HepG2 (cell line): ENCODE results near the gene SEMA3B. TPM values are rescaled to one million over a fixed set of nuclear protein-coding genes. Genes with fewer than 3 reads are reported as not detected.
A peak's percentile ranks its signal among the peaks of the same experiment; 100 is the strongest.
"Not testable (repeated sequence)": the region's sequence is repeated elsewhere in the genome, so short reads cannot be mapped to it uniquely, and the experiment has no call there.

ENCODE experiments used
- ATAC-seq: fragments of 200-7000 bp; cut with Tn5 transposase; 3 replicates; pipeline ENCODE4 v1.9.1; 2020; ENCODE audit warnings: mild to moderate bottlenecking, moderate library complexity
- BruUV-seq: library from RNA; stranded (reverse); fragments of 400-500 nt; replicated peaks from 2 replicates; lab custom pipeline; 2021; lab: Mats Ljungman, UMichigan
- CTCF ChIA-PET: fragments of 300-600 bp; formaldehyde crosslinking; extraction: SDS; loops from one replicate; lab custom pipeline; 2021; ENCODE audit warnings: low total read pairs, inconsistent platforms, low intra/inter-chr PET ratio; lab: Yijun Ruan, JAX
- POLR2A ChIA-PET: fragments of 350-600 bp; sonication (Branson Sonifier 250); formaldehyde crosslinking; loops from one replicate; lab custom pipeline; 2020; ENCODE audit warnings: antibody characterized with exemption, inconsistent platforms; lab: Yijun Ruan, JAX
- DNase-seq: peaks from one replicate; pipeline ENCODE4 v3.0.0-alpha.2; 2015; ENCODE audit warnings: low spot score
- FAIRE-seq: peaks from 3 replicates; lab custom pipeline; 2011; peaks lifted over from hg19 to GRCh38; lab: Jason Lieb, UNC
- H2AFZ ChIP-seq: one replicate; pipeline ENCODE4 v1.6.1; 2011; ENCODE audit warnings: low read length, inconsistent platforms
- H3K27ac ChIP-seq: fragments of 300-600 bp; 3 replicates; pipeline ENCODE4 v1.8.0; 2011; ENCODE audit warnings: mixed run types, mild to moderate bottlenecking, mixed read lengths, low read length, inconsistent platforms; ENCODE audit not compliant: insufficient read depth; ENCODE audit errors: extremely low read length
- H3K27me3 ChIP-seq, 2 experiments: fragments of 200-600 bp in 1 of 2; 2 replicates in 1 of 2; 3 replicates in 1 of 2; pipeline versions ENCODE4 v1.6.0 to v1.8.0; 2011; ENCODE audit warnings: low read length in 2 of 2, mild to moderate bottlenecking in 2 of 2, moderate library complexity in 2 of 2, inconsistent platforms in 1 of 2; ENCODE audit not compliant: insufficient read depth in 2 of 2, control insufficient read depth in 1 of 2
- H3K36me3 ChIP-seq, 2 experiments: fragments of 200-600 bp in 1 of 2; replicated peaks in 1 of 2; 2 replicates in 1 of 2; 3 replicates in 1 of 2; pipeline versions ENCODE4 v1.5.1 to v1.8.0; 2011; ENCODE audit warnings: low read length in 2 of 2, inconsistent platforms in 1 of 2; ENCODE audit not compliant: insufficient read depth in 2 of 2, control insufficient read depth in 1 of 2
- H3K4me1 ChIP-seq: 2 replicates; pipeline ENCODE4 v1.5.1; 2012; ENCODE audit warnings: low read length, inconsistent platforms; ENCODE audit not compliant: insufficient read depth
- H3K4me2 ChIP-seq: 2 replicates; pipeline ENCODE4 v1.6.0; 2011; ENCODE audit warnings: low read depth, low read length, inconsistent platforms
- H3K4me3 ChIP-seq, 3 experiments: fragments of 200-600 bp in 1 of 3; sonication (generic), shearing (Covaris generic) in 1 of 3; replicated peaks in 1 of 3; 2 replicates each; pipeline ENCODE4 v1.5.1; 2011 to 2016; ENCODE audit warnings: low read length in 3 of 3, inconsistent platforms in 2 of 3, low read depth in 2 of 3, mild to moderate bottlenecking in 2 of 3, control low read depth in 1 of 3, mixed read lengths in 1 of 3; ENCODE audit not compliant: insufficient read depth in 1 of 3
- H3K79me2 ChIP-seq: one replicate; pipeline ENCODE4 v1.6.1; 2011; ENCODE audit warnings: low read length, inconsistent platforms; ENCODE audit not compliant: insufficient read depth
- H3K9ac ChIP-seq: 2 replicates; pipeline ENCODE4 v1.6.0; 2011; ENCODE audit warnings: mild to moderate bottlenecking, low read depth, low read length, inconsistent platforms; ENCODE audit not compliant: insufficient read depth
- H3K9me3 ChIP-seq: 2 replicates; pipeline ENCODE4 v1.5.1; 2012; ENCODE audit warnings: mild to moderate bottlenecking, low read length
- H4K20me1 ChIP-seq: 2 replicates; pipeline ENCODE4 v1.6.0; 2011; ENCODE audit warnings: inconsistent platforms, mild to moderate bottlenecking, low read length, moderate library complexity; ENCODE audit not compliant: insufficient read depth
- ZNF713 ChIP-seq: sonication (generic); formaldehyde crosslinking; IDR thresholded peaks from 2 replicates; pipeline ENCODE4 v1.4.0; 2020; ENCODE audit warnings: mild to moderate bottlenecking, missing genetic modification reagents
- WGBS: methylation state at CpG from one replicate; pipeline ENCODE4 v1.1.6; 2017; ENCODE audit warnings: low lambda C conversion rate; 5-methylcytosine and 5-hydroxymethylcytosine counted together
- in situ Hi-C: cut with HindIII; loops from 2 replicates; pipeline ENCODE4 v1.10.0; 2017; ENCODE audit warnings: low pct_unique_long_range_greater_than_20kb; ENCODE audit not compliant: extremely low pct_ligation_motif_present
- intact Hi-C: fragments of 100-400 bp; cut with micrococcal nuclease; formaldehyde crosslinking; loops from one replicate; pipeline ENCODE4 v1.10.0; 2022; ENCODE audit not compliant: unreplicated experiment
- polyA plus RNA-seq, 8 experiments: library from polyadenylated mRNA; depleted of rRNA in 3 of 8; stranded (reverse) in 7 of 8; unstranded in 1 of 8; fragments of >200 nt; fragmentation: Illumina TruSeq in 4 of 8; extraction: Trizol in 4 of 8; gene quantifications; 2 replicates each; pipeline versions ENCODE4 v1.2.1 to v1.2.3, GENCODE V29; 2011 to 2016; ENCODE audit warnings: low read depth in 4 of 8, missing spikeins in 1 of 8, mixed read lengths in 1 of 8; ENCODE audit not compliant: insufficient read depth in 1 of 8
- total RNA-seq, 5 experiments: library from RNA; depleted of rRNA; stranded (reverse); fragments of >200 nt; fragmentation: Illumina TruSeq; extraction: Trizol; gene quantifications; 2 replicates each; pipeline ENCODE4 v1.2.3, GENCODE V29; 2016; ENCODE audit warnings: low read depth in 1 of 5
- TF ChIP-seq, protein P1 (sequence below): sonication (generic); formaldehyde crosslinking; IDR thresholded peaks from 2 replicates; pipeline ENCODE4 v1.5.0; 2020; ENCODE audit warnings: missing genetic modification reagents
- TF ChIP-seq, protein P2 (sequence below): sonication (generic); formaldehyde crosslinking; conservative IDR thresholded peaks from 2 replicates; pipeline ENCODE4 v1.8.1; 2023; ENCODE audit warnings: missing genetic modification reagents
- TF ChIP-seq, protein P3 (sequence below), 2 experiments: sonication (generic) in 1 of 2; formaldehyde crosslinking in 1 of 2; IDR thresholded peaks; 2 replicates each; pipeline versions ENCODE4 v1.4.0 to v1.6.1; 2018 to 2020; ENCODE audit warnings: missing genetic modification reagents in 2 of 2, borderline replicate concordance in 1 of 2, low read depth in 1 of 2, mild to moderate bottlenecking in 1 of 2, missing biosample characterization in 1 of 2

SEMA3B gene
- total and polyA plus RNA-seq, 2 of the 13 experiments (the other 11 are each of a cell fraction or from before 2014, with no cell fraction given), result 93.2 to 158 TPM

DNA sequence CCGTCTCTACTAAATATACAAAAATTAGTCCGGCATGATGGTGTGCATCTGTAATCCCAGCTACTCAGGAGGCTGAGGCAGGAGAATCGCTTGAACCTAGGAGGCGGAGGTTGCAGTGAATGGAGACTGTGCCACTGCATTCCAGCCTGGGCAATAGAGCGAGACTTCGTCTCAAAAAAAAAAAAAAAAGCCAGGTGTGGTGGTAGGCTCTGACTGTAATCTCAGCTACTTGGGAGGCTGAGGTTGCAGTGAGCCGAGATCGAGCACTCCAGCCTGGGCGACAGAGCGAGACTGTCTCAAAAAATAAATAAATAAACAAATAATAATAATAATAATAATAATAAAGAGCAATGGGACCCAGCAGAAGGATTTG lies 3.6 kb downstream of the SEMA3B start:
- intact Hi-C loops (loop anchor here (5.0 kb wide), 2 partner anchors 45 to 80 kb away; partner anchors contain the start of gene GNAT1), in situ Hi-C loops (loop anchor here (5.0 to 10.0 kb wide), 2 partner anchors 45 to 78 kb away; partner anchors contain the start of gene GNAT1)
- peaks cover 59% of the 10 kb centered on the region for H3K4me1 ChIP-seq
- BruUV-seq, ATAC-seq, DNase-seq, H3K9me3 ChIP-seq, H3K9ac ChIP-seq, H3K4me3 ChIP-seq, H2AFZ ChIP-seq, H4K20me1 ChIP-seq, H3K27me3 ChIP-seq, FAIRE-seq: not testable (repeated sequence)
- H3K27ac ChIP-seq, result peak overlapping the region; percentile 88
- H3K4me2 ChIP-seq, result peak overlapping the region; percentile 98; the same call in 1 of the 2 replicates
- TF ChIP-seq, protein P1, sequence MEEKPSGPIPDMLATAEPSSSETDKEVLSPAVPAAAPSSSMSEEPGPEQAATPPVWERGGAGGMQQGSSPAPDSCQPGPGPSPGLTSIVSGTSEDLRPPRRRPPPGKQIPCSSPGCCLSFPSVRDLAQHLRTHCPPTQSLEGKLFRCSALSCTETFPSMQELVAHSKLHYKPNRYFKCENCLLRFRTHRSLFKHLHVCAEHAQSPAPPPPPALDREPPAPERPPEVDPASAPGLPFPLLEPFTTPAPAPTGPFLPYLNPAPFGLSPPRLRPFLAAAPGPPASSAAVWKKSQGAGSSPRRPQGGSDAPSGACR (CRISPR knock-in tag), result 0 out of 2 replicates have a peak, but pooled peaks have one; percentile 5
- 0 out of 2 replicates have a peak, but pooled peaks have one; percentile 1 for TF ChIP-seq ZNF713 (CRISPR knock-in tag)
- TF ChIP-seq, protein P2, sequence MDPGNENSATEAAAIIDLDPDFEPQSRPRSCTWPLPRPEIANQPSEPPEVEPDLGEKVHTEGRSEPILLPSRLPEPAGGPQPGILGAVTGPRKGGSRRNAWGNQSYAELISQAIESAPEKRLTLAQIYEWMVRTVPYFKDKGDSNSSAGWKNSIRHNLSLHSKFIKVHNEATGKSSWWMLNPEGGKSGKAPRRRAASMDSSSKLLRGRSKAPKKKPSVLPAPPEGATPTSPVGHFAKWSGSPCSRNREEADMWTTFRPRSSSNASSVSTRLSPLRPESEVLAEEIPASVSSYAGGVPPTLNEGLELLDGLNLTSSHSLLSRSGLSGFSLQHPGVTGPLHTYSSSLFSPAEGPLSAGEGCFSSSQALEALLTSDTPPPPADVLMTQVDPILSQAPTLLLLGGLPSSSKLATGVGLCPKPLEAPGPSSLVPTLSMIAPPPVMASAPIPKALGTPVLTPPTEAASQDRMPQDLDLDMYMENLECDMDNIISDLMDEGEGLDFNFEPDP (CRISPR knock-in tag), result 0 out of 2 replicates have a peak, but pooled peaks have one; percentile 68
- TF ChIP-seq, protein P3, sequence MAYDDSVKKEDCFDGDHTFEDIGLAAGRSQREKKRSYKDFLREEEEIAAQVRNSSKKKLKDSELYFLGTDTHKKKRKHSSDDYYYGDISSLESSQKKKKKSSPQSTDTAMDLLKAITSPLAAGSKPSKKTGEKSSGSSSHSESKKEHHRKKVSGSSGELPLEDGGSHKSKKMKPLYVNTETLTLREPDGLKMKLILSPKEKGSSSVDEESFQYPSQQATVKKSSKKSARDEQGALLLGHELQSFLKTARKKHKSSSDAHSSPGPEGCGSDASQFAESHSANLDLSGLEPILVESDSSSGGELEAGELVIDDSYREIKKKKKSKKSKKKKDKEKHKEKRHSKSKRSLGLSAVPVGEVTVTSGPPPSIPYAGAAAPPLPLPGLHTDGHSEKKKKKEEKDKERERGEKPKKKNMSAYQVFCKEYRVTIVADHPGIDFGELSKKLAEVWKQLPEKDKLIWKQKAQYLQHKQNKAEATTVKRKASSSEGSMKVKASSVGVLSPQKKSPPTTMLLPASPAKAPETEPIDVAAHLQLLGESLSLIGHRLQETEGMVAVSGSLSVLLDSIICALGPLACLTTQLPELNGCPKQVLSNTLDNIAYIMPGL (CRISPR knock-in tag; IDR thresholded peaks at IDR 0.05; ENCODE audit: borderline replicate concordance in 1 of 2, low read depth in 1 of 2), result 0 out of 4 replicates have a peak, but pooled peaks of 1 of the 2 experiments have one; percentile 1
- ChIA-PET POLR2A (interaction anchor here (1.8 to 5.5 kb wide), 4 partner anchors 11 to 77 kb away, joined by 5 to 155 read pairs (median 27); partner anchors contain the start of gene IFRD2), CTCF (interaction anchor here (0.7 to 6.4 kb wide), 4 partner anchors 13 to 48 kb away, joined by 3 to 81 read pairs (median 34); no protein-coding TSS in a partner anchor)
- peaks cover 11 to 27% of the 10 kb centered on the region in 2 experiments for H3K36me3 ChIP-seq
- peaks cover 33% of the 10 kb centered on the region for H3K79me2 ChIP-seq
- 93% methylated on average over 10 of the region's 10 CpGs for WGBS
